Peyer's patch (tissue), 4 donors: ENCODE measurements around the gene NXPH4.
A peak's percentile ranks its signal among the peaks of the same experiment; 100 is the strongest.

Experiments used
- POLR2A ChIP-seq, 2 donors: fragments of 450-650 bp; IDR thresholded peaks; one replicate each; pipeline ENCODE4 v1.5.1; 2017; ENCODE audit warnings: antibody characterized with exemption in 2 of 2, mild to moderate bottlenecking in 2 of 2, moderate library complexity in 2 of 2
- TF ChIP-seq, protein P1 (sequence below), 6 experiments: fragments of 450-650 bp in 4 of 6; fragments of 200-600 bp in 2 of 6; sonication (generic) in 1 of 6; IDR thresholded peaks; one replicate each; pipeline ENCODE4 v1.5.1; 2017 to 2019; ENCODE audit warnings: antibody characterized with exemption in 6 of 6, mild to moderate bottlenecking in 3 of 6, moderate library complexity in 1 of 6

GRCh38 chr12:57242691-57243454 is 26.3 kb downstream of the NXPH4 start:
- TF ChIP-seq, protein P1, sequence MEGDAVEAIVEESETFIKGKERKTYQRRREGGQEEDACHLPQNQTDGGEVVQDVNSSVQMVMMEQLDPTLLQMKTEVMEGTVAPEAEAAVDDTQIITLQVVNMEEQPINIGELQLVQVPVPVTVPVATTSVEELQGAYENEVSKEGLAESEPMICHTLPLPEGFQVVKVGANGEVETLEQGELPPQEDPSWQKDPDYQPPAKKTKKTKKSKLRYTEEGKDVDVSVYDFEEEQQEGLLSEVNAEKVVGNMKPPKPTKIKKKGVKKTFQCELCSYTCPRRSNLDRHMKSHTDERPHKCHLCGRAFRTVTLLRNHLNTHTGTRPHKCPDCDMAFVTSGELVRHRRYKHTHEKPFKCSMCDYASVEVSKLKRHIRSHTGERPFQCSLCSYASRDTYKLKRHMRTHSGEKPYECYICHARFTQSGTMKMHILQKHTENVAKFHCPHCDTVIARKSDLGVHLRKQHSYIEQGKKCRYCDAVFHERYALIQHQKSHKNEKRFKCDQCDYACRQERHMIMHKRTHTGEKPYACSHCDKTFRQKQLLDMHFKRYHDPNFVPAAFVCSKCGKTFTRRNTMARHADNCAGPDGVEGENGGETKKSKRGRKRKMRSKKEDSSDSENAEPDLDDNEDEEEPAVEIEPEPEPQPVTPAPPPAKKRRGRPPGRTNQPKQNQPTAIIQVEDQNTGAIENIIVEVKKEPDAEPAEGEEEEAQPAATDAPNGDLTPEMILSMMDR (IDR thresholded peaks at IDR 0.05), result peak in 5 of 6 experiments; percentile 35 to 65 (median 46)
- TF ChIP-seq POLR2A (IDR thresholded peaks at IDR 0.05), result no peak
